GM12864 (cell line): ENCODE results near the gene RAB31.
A peak's percentile ranks its signal among the peaks of the same experiment; 100 is the strongest.

Experiments
- DNase-seq: peaks from one replicate; pipeline ENCODE4 v3.0.0-alpha.2; 2011; ENCODE audit warnings: low read depth
- H3K4me3 ChIP-seq: 2 replicates; pipeline ENCODE4 v1.5.1; 2011; ENCODE audit warnings: mild to moderate bottlenecking, low read depth, low read length, control low read depth
- TF ChIP-seq, protein P1 (sequence below): IDR thresholded peaks from 2 replicates; pipeline ENCODE4 v1.5.1; 2011; ENCODE audit warnings: low read depth, mild to moderate bottlenecking, moderate library complexity, low read length, control low read depth, inconsistent platforms; ENCODE audit errors: missing control alignments

Gene RAB31

DNA sequence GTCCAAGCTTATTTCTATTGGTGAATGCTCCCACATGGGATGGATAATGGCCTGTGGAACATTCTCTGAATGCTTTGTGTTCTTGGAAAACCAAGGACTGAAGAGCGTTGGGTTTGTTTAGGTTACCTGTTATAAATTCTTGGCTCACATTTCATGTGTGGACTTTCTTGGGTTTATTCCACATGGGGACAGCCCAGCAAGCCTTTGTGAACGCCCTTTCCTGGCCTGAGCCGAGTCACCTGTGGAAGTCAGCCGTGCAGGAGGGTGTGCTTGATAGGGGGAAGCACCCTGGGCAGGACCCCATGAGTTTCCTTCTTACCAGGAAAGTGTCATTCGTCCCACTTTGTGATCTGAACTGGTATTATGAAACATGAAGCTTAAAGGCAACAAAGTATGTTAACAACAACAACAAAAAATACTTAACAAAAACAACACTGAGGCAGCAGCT, 4.1 kb downstream of the RAB31 start:
- TF ChIP-seq, protein P1, sequence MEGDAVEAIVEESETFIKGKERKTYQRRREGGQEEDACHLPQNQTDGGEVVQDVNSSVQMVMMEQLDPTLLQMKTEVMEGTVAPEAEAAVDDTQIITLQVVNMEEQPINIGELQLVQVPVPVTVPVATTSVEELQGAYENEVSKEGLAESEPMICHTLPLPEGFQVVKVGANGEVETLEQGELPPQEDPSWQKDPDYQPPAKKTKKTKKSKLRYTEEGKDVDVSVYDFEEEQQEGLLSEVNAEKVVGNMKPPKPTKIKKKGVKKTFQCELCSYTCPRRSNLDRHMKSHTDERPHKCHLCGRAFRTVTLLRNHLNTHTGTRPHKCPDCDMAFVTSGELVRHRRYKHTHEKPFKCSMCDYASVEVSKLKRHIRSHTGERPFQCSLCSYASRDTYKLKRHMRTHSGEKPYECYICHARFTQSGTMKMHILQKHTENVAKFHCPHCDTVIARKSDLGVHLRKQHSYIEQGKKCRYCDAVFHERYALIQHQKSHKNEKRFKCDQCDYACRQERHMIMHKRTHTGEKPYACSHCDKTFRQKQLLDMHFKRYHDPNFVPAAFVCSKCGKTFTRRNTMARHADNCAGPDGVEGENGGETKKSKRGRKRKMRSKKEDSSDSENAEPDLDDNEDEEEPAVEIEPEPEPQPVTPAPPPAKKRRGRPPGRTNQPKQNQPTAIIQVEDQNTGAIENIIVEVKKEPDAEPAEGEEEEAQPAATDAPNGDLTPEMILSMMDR = no peak
- H3K4me3 ChIP-seq = peak overlapping the region; percentile 34; the same call in 1 of the 2 replicates
- no peak for DNase-seq

DNA sequence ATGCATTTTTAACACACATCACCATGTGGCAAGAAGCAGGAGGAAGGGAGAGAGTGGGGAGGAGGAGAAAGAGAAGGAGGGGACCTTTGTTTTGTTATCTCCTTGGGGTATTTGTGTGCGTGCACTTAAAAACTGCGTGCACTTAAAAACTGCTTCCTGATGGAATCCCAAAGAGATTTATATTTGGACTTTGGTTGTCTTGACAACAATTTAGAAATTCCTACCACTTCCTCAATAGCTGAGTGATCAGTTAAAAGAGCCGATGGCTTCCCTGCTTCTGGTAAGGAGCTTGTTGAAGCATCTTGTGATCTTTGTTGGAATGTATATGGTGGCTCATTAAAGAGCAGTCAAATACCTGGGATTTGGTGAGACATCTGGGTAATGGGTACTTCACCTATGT, 4.5 kb downstream of the RAB31 start:
- H3K4me3 ChIP-seq = no peak overlapping the region
- DNase-seq = no peak
- TF ChIP-seq, protein P1 = no peak

DNA sequence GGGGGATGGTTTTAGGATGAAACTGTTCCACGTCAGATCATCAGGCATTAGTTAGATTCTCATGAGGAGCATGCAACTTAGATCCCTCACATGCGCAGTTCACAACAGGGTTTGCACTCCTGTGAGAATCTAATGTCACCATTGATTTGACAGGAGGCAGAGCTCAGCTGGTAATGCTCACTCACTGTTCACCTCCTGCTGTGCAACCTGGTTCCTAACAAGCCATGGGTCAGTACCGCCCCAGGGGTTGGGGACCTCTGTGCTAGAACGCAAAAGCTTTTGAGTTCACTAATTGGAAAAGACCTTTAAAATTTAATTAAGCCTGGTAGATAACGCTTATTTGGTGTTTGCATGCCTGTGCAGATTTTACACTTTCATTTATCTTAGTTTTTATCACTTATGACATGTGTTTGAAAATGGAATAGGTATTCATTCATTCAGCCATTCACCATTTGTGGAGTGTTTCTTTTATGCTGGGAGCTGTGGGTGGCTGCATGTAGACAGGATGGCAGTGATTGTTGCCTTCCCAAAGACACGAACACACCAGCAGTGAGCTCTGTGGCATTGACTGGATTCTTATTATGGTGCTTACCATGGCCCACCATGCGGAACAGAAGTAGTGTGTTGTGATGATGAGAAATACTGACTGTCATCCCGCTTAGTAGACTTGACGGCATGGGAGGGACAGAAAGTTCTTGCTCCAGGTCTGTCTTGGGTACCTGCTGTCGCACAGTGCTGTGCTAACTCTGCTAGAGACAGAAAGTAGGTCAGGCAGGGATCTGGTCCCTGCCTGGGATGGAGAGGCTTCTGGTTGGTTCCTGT, 6.4 kb downstream of the RAB31 start:
- TF ChIP-seq, protein P1 = no peak
- H3K4me3 ChIP-seq = no peak overlapping the region
- DNase-seq = no peak

DNA sequence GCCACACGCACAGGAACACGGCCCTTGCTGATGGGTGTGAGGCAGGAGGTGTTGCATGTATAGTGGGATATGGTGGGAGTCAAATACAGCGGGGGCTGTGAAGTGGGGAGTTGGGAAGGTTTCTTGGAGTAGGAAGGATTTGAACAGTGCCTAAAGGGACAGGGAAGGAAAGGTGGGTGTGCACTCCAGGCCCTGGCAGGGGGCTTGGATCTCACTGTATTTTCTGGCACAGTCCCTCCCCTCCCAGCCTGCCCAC, 6.9 kb downstream of the RAB31 start:
- H3K4me3 ChIP-seq = no peak overlapping the region
- TF ChIP-seq, protein P1 = no peak

DNA sequence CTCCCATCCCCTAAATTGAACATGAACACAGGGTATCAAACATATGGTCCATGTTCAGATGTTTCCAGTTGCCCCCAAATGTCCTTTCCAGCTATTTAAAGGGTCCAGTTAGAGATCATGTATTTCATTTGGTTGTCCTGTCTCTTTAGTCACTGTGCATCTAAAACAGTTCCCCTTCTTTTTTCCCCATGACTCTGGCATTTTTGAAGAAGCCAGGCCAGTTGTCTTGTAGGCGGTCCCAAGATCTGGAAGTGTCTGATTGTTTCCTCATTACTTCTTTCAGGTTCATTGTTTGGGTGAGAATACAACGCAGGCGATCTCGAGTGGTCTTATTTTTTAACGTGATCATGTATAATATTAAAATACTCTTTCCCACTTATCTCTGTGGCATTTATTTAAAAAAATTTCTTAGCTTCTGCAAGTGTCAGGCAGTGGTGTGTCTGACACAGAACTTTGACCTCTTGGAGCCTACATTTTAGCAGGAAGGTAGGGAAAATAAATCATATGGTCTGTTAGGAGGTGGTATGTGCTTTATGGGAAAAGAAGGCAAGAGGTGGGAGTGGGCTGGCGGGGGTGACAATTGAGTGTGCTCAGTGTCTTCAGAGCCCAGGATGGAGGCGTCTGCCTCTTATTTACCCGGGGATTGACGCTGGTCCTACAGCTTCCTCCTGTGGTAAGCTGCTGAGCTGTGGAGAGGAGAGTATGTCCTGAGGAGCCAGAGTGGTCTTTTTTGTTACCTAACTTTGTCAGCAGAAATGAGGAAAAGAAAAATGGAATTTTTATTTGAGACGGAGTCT, 8.1 kb downstream of the RAB31 start:
- H3K4me3 ChIP-seq = no peak overlapping the region
- no peak for DNase-seq
- TF ChIP-seq, protein P1 = no peak

More for the DNA sequence above, 6.9 kb downstream of the RAB31 start:
- no peak for DNase-seq

DNA sequence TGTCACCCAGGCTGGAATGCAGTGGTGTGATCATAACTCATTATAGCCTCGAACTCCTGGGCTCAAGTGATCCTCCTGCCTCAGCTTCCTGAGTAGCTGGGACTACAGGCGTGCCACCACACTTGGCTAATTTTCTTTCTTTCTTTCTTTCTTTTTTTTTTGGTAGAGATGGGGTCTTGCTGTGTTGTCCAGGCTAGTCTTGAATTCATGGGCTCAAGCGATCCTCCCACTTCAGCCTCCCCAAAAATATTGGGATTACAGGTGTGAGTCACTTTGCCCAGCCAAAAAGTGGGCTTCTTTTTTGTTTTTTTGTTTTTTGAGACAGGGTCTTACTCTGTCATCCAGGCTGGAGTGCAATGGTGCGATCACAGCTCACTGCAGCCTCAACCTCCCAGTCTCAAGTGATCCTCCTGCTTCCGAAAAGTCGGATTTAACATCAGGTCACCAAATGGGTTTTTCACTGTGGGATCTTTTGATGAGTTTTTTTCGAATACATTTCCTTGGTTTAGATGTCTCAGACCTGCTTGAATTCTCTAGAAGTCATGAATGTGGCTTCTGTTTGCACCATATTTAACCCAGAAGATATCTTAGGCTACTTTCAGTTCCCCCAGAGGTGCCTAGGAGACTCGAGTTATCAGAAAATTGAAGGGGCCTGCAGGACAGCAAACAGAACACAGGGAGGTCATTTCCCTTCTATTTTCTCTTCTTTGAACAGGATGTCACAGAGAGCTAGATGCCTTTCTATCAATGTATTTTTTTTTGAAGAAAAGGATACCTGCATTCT, 8.9 kb downstream of the RAB31 start:
- no peak overlapping the region for H3K4me3 ChIP-seq
- peak; percentile 65 for DNase-seq
- TF ChIP-seq, protein P1 = no peak
